Measurements from ENCODE around the gene PARVA. TPM values are rescaled to one million over a fixed set of nuclear protein-coding genes. Genes with fewer than 3 reads are reported as not detected.

The PARVA gene
- total RNA-seq, 1 experiment from 2014 or later = 59.9 TPM

DNA sequence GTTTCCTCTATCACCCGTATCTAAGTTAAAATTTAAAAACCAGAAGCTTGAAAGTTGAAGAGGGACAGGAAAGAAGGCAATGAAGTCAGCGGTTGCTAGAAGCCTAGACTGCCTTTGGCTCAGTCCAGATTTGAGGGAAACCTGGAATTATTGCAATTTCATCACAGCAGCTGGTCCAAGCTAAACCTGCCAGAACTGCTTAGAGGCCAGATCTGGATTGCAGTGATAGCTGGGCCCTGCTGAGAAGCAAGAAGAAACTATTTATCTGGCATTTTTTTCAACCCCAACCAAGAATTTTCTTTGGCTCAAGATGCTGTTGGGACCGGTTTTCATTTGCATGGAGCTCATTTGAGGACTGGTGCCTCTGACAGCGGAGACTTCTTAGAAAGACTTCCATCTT, 175.3 kb downstream of the PARVA start:
- peaks cover 32% of the 10 kb centered on the region for H3K4me1 ChIP-seq (replicated peaks)
- H3K4me3 ChIP-seq = no peak overlapping the region
- no peaks in the 10 kb centered on the region; the same call in 1 of the 2 replicates for H3K9me3 ChIP-seq (replicated peaks)
- H3K36me3 ChIP-seq = no peaks in the 10 kb centered on the region
- DNase-seq (ENCODE audit: low read depth in 1 of 2, low spot score in 2 of 2) = no peak
- no peaks in the 10 kb centered on the region for H3K27me3 ChIP-seq (replicated peaks)
- H3K27ac ChIP-seq = no peak overlapping the region

DNA sequence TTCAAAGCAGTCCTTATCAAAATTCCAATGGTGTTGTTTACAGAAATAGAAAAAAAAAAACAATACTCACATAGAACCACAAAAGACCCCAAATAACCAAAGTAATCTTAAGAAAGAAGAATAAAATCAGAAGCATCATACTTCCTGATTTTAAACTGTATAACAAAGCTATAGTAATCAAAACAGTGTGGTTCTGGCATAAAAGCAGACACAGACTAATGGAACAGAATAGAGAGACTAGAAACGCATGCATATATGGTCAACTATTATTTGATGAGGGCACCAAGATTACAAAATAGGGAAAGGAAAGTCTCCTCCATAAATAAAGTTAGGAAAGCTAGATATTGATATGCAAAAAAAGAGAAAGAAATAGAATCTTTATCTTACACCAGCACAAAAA, 176.8 kb downstream of the PARVA start:
- Histone ChIP-seq H3K4me3 (no peak overlapping the region), H3K9me3 (replicated peaks) (no peaks in the 10 kb centered on the region; the same call in 1 of the 2 replicates), H3K27me3 (replicated peaks) (no peaks in the 10 kb centered on the region), H3K36me3 (no peaks in the 10 kb centered on the region), H3K27ac (no peak overlapping the region), H3K4me1 (replicated peaks) (peaks cover 31% of the 10 kb centered on the region)
- DNase-seq (ENCODE audit: low read depth in 1 of 2, low spot score in 2 of 2) = no peak

- H3K4me1 ChIP-seq (replicated peaks) = peaks cover 29% of the 10 kb centered on the region
- H3K4me3 ChIP-seq = no peak overlapping the region
- no peaks in the 10 kb centered on the region for H3K36me3 ChIP-seq
- H3K27me3 ChIP-seq (replicated peaks) = no peaks in the 10 kb centered on the region
- no peaks in the 10 kb centered on the region; the same call in 1 of the 2 replicates for H3K9me3 ChIP-seq (replicated peaks)
- H3K27ac ChIP-seq = peak overlapping the region; percentile 36
- no peak for DNase-seq (ENCODE audit: low read depth in 1 of 2, low spot score in 2 of 2)
These were observed 178.8 kb downstream of the PARVA start for GRCh38 chr11:12556155-12556554.

GRCh38 chr11:12556788-12557384, 179.5 kb downstream of the PARVA start:
- Histone ChIP-seq H3K4me1 (replicated peaks) (peaks cover 29% of the 10 kb centered on the region), H3K27me3 (replicated peaks) (no peaks in the 10 kb centered on the region), H3K36me3 (no peaks in the 10 kb centered on the region), H3K4me3 (no peak overlapping the region), H3K27ac (0 out of 2 replicates have a peak overlapping the region, but pooled peaks have one; percentile 2), H3K9me3 (replicated peaks) (no peaks in the 10 kb centered on the region; the same call in 1 of the 2 replicates)
- DNase-seq (ENCODE audit: low read depth in 1 of 2, low spot score in 2 of 2) = peak; percentile 86 to 89

- no peaks in the 10 kb centered on the region; the same call in 1 of the 2 replicates for H3K9me3 ChIP-seq (replicated peaks)
- no peaks in the 10 kb centered on the region for H3K36me3 ChIP-seq
- H3K27me3 ChIP-seq (replicated peaks) = no peaks in the 10 kb centered on the region
- no peak for DNase-seq (ENCODE audit: low read depth in 1 of 2, low spot score in 2 of 2)
- no peak overlapping the region for H3K4me3 ChIP-seq
- H3K4me1 ChIP-seq (replicated peaks) = peaks cover 29% of the 10 kb centered on the region
- H3K27ac ChIP-seq = no peak overlapping the region
These were observed 181.6 kb downstream of the PARVA start for GRCh38 chr11:12559011-12559410.

GRCh38 chr11:12560362-12560761, 183.0 kb downstream of the PARVA start:
- H3K27ac ChIP-seq = no peak overlapping the region
- H3K9me3 ChIP-seq (replicated peaks) = no peaks in the 10 kb centered on the region
- H3K4me3 ChIP-seq = no peak overlapping the region
- DNase-seq (ENCODE audit: low read depth in 1 of 2, low spot score in 2 of 2) = no peak
- H3K36me3 ChIP-seq = no peaks in the 10 kb centered on the region
- no peaks in the 10 kb centered on the region for H3K27me3 ChIP-seq (replicated peaks)
- H3K4me1 ChIP-seq (replicated peaks) = peaks cover 22% of the 10 kb centered on the region

DNA sequence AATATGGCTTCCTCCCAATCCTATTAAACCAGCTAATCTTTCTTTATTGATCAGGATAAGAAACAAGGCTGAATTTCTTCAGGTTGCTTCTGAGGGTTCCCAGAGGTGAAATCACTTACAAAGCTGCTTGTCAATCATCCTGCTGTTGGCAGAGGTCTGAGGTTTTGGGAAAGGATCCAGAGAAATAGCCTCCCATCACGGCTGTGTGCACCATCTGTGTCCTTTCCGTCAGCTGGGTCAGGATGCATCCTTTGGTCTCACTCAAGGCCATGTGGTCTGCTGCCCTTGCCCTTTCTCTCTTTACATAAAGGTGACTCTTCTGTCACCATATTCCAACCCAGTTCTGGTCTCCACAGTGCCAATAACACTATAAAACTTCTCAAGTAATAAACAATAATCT, 183.5 kb downstream of the PARVA start:
- no peaks in the 10 kb centered on the region for H3K27me3 ChIP-seq (replicated peaks)
- no peaks in the 10 kb centered on the region for H3K9me3 ChIP-seq (replicated peaks)
- H3K4me3 ChIP-seq = no peak overlapping the region
- H3K4me1 ChIP-seq (replicated peaks) = peaks cover 18% of the 10 kb centered on the region
- H3K27ac ChIP-seq = no peak overlapping the region
- H3K36me3 ChIP-seq = no peaks in the 10 kb centered on the region
- no peak for DNase-seq (ENCODE audit: low read depth in 1 of 2, low spot score in 2 of 2)

DNA sequence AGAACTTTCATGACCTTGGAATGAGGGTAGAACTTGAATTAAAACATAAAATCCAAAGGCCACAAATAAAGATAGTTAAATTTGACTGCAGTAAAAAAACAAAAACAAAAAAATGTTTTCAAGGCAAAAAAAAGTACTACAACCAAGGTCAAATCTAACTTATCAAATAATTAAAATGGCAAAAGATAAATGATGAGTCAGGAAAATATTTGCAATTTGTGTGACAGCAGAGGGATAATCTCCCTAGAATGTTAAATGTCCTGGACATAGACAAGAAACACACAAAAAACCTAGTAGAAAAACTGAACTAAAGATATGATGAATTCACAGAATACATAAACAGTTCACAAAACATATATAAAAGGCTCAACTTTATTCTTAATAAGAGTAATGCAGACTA, 186.6 kb downstream of the PARVA start:
- no peak for DNase-seq (ENCODE audit: low read depth in 1 of 2, low spot score in 2 of 2)
- Histone ChIP-seq H3K36me3 (no peaks in the 10 kb centered on the region), H3K4me3 (no peak overlapping the region), H3K4me1 (replicated peaks) (no peaks in the 10 kb centered on the region), H3K9me3 (replicated peaks) (no peaks in the 10 kb centered on the region; the same call in 1 of the 2 replicates), H3K27ac (no peak overlapping the region), H3K27me3 (replicated peaks) (no peaks in the 10 kb centered on the region)

- H3K27ac ChIP-seq = no peak overlapping the region
- H3K4me3 ChIP-seq = no peak overlapping the region
- H3K36me3 ChIP-seq = no peaks in the 10 kb centered on the region
- no peaks in the 10 kb centered on the region for H3K4me1 ChIP-seq (replicated peaks)
- no peaks in the 10 kb centered on the region; the same call in 1 of the 2 replicates for H3K9me3 ChIP-seq (replicated peaks)
- DNase-seq (ENCODE audit: low read depth in 1 of 2, low spot score in 2 of 2) = no peak
- H3K27me3 ChIP-seq (replicated peaks) = no peaks in the 10 kb centered on the region
These were observed 188.0 kb downstream of the PARVA start for GRCh38 chr11:12565406-12565805.

GRCh38 chr11:12567746-12568460, 190.5 kb downstream of the PARVA start:
- DNase-seq (ENCODE audit: low read depth in 1 of 2, low spot score in 2 of 2) = no peak
- H3K4me1 ChIP-seq (replicated peaks) = no peaks in the 10 kb centered on the region
- H3K4me3 ChIP-seq = no peak overlapping the region
- no peaks in the 10 kb centered on the region for H3K27me3 ChIP-seq (replicated peaks)
- no peaks in the 10 kb centered on the region for H3K36me3 ChIP-seq
- H3K27ac ChIP-seq = no peak overlapping the region
- H3K9me3 ChIP-seq (replicated peaks) = no peaks in the 10 kb centered on the region; the same call in 1 of the 2 replicates

- Histone ChIP-seq H3K9me3 (replicated peaks) (no peaks in the 10 kb centered on the region; the same call in 1 of the 2 replicates), H3K27ac (no peak overlapping the region), H3K36me3 (no peaks in the 10 kb centered on the region), H3K4me3 (no peak overlapping the region), H3K27me3 (replicated peaks) (no peaks in the 10 kb centered on the region), H3K4me1 (replicated peaks) (no peaks in the 10 kb centered on the region)
- DNase-seq (ENCODE audit: low read depth in 1 of 2, low spot score in 2 of 2) = no peak
These were observed 192.4 kb downstream of the PARVA start for GRCh38 chr11:12569499-12570425.

- H3K27me3 ChIP-seq (replicated peaks) = no peaks in the 10 kb centered on the region
- no peaks in the 10 kb centered on the region for H3K4me1 ChIP-seq (replicated peaks)
- H3K27ac ChIP-seq = no peak overlapping the region
- no peak for DNase-seq (ENCODE audit: low read depth in 1 of 2, low spot score in 2 of 2)
- no peaks in the 10 kb centered on the region for H3K9me3 ChIP-seq (replicated peaks)
- no peak overlapping the region for H3K4me3 ChIP-seq
- no peaks in the 10 kb centered on the region for H3K36me3 ChIP-seq
These were observed 196.5 kb downstream of the PARVA start for GRCh38 chr11:12573707-12574485.
